ENCODE measurements around the gene TBC1D7. TPM values are rescaled to one million over a fixed set of nuclear protein-coding genes. Genes with fewer than 3 reads are reported as not detected.

The TBC1D7 gene
- total and polyA plus RNA-seq, 2 of the 4 experiments (the other 2 are of a cell fraction): 14.3 to 22.6 TPM

DNA sequence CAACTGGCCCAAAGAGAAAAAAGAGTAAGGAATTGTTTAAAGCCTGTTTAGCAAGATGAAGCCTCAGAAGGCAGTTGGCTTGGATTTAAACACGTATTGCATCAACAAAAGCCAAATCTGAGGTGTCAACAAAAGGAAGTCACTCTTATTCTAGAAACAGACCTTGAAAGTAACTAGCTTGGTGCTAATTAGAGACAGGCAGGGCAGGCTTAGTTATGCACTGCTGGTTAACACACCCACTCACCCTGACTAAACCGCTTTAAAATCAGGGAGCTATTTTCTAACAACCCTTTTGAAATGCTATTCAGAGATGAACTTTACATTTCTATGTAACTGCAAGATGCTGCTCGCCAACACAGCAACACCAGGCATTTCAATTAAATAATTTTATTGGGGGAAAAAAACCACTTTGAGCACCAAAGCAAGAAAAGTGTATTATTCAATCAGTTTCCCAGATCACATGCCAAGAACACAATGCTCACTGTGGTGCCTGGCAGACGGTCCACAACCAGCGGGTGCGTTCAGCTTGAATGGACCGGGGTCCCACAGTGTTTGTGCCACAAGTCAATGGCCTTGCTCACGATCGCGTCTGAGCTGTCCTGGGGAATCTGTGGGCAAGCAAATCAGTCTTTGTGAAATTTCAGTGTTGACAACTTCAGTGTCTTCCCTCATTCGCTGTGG lies 23.6 kb downstream of the TBC1D7 start:
- no peak for ATAC-seq (ENCODE audit: low read depth)
- dilution Hi-C loops (cut with HindIII; ENCODE audit: low sequenced_read_pairs, unreplicated experiment) (no loop called here), intact Hi-C loops (cut with micrococcal nuclease) (no loop called here), in situ Hi-C loops (cut with MboI; ENCODE audit: low sequenced_read_pairs) (no loop called here)
- no TSS peak for BruUV-seq (replicated peaks)
- TF ChIP-seq NFE2L2 (IDR thresholded peaks at IDR 0.05; ENCODE audit: low read depth, low read length) (no peak), RAD21 (IDR thresholded peaks at IDR 0.05; ENCODE audit: low read length) (no peak), RFX5 (IDR thresholded peaks at IDR 0.05; ENCODE audit: low read depth, low read length) (no peak), CHD1 (IDR thresholded peaks at IDR 0.05; ENCODE audit: low read depth, low read length) (no peak), SMC3 (IDR thresholded peaks at IDR 0.05; ENCODE audit: low read depth, low read length) (no peak), CEBPB (IDR thresholded peaks at IDR 0.05; ENCODE audit: low read depth, low read length) (no peak), FOS (IDR thresholded peaks at IDR 0.05; ENCODE audit: low read depth, low read length) (no peak), CTCF (conservative IDR thresholded peaks at IDR 0.05; ENCODE audit: low read depth, low read length) (no peak), USF2 (IDR thresholded peaks at IDR 0.05; ENCODE audit: low read depth, low read length) (no peak), MAZ (IDR thresholded peaks at IDR 0.05; ENCODE audit: borderline replicate concordance, low read depth, low read length) (no peak), POLR2A (IDR thresholded peaks at IDR 0.05; ENCODE audit: low read depth, low read length) (no peak), MXI1 (IDR thresholded peaks at IDR 0.05; ENCODE audit: borderline replicate concordance, low read depth, low read length) (no peak), RCOR1 (IDR thresholded peaks at IDR 0.05; ENCODE audit: insufficient replicate concordance, low read length) (no peak)
- TF ChIP-seq, protein P1, sequence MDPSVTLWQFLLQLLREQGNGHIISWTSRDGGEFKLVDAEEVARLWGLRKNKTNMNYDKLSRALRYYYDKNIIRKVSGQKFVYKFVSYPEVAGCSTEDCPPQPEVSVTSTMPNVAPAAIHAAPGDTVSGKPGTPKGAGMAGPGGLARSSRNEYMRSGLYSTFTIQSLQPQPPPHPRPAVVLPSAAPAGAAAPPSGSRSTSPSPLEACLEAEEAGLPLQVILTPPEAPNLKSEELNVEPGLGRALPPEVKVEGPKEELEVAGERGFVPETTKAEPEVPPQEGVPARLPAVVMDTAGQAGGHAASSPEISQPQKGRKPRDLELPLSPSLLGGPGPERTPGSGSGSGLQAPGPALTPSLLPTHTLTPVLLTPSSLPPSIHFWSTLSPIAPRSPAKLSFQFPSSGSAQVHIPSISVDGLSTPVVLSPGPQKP (IDR thresholded peaks at IDR 0.05; ENCODE audit: borderline replicate concordance, low read depth, low read length): no peak
- Histone ChIP-seq H3K27ac (ENCODE audit: insufficient read depth, low read length) (no peak overlapping the region), H4K5ac (ENCODE audit: low read depth, low read length) (no peak overlapping the region), H3K56ac (ENCODE audit: extremely low read depth, insufficient read depth, low read length) (no peak overlapping the region), H3K79me1 (ENCODE audit: low read depth in 1 of 2, low read length in 2 of 2) (peaks cover 6 to 14% of the 10 kb centered on the region in 2 experiments; a peak in 2 of 4 replicates), H4K20me1 (ENCODE audit: insufficient read depth, low read length) (no peaks in the 10 kb centered on the region), H3K23ac (ENCODE audit: low read depth, low read length) (no peak overlapping the region), H4K8ac (ENCODE audit: low read depth in 2 of 2, low read length in 2 of 2) (no peak overlapping the region), H2BK5ac (ENCODE audit: low read depth, low read length, poor library complexity, severe bottlenecking) (no peak overlapping the region), H2AFZ (replicated peaks; ENCODE audit: low read length, poor library complexity) (no peak overlapping the region), H3K9me3 (ENCODE audit: control insufficient read depth, insufficient read depth, low read length) (no peaks in the 10 kb centered on the region), H3K14ac (replicated peaks; ENCODE audit: low read depth, low read length) (peak overlapping the region; percentile 49; the same call in 1 of the 2 replicates), H2AK9ac (replicated peaks; ENCODE audit: low read depth, low read length, poor library complexity) (no peak overlapping the region), H2AK5ac (ENCODE audit: low read depth, low read length) (peak overlapping the region; percentile 68; the same call in 1 of the 2 replicates), H3K4ac (ENCODE audit: low read depth, low read length) (peak overlapping the region; percentile 74; the same call in 1 of the 2 replicates), H3K4me3 (ENCODE audit: insufficient read depth, low read depth, low read length) (no peak overlapping the region), H3K9me1 (ENCODE audit: insufficient read depth, low read length) (peaks cover 8% of the 10 kb centered on the region), H3K4me2 (ENCODE audit: low read depth, low read length) (no peak overlapping the region), H3K36me3 (ENCODE audit: control insufficient read depth, insufficient read depth, low read length) (peaks cover 13% of the 10 kb centered on the region; the same call in 1 of the 2 replicates), H2BK20ac (ENCODE audit: low read depth, low read length) (peak overlapping the region; percentile 39; the same call in 1 of the 2 replicates), H4K91ac (ENCODE audit: insufficient read depth, low read depth, low read length) (no peak overlapping the region), H3K4me1 (ENCODE audit: control insufficient read depth, insufficient read depth, low read length) (peaks cover 10% of the 10 kb centered on the region), H3K27me3 (ENCODE audit: control insufficient read depth, insufficient read depth, low read length) (no peaks in the 10 kb centered on the region), H3K18ac (ENCODE audit: low read depth, low read length) (no peak overlapping the region), H2BK15ac (ENCODE audit: low read depth, low read length) (no peak overlapping the region), H3K9ac (ENCODE audit: low read depth, low read length) (no peak overlapping the region), H2BK120ac (ENCODE audit: low read depth, low read length) (peak overlapping the region; percentile 58; the same call in 1 of the 2 replicates)
- 90% methylated on average over 8 of the region's 11 CpGs; no CpG with 5 or more reads in 1 of the 2 experiments for WGBS, 2 experiments (ENCODE audit: extremely low coverage in 2 of 2, insufficient read length in 1 of 2)
- ChIA-PET POLR2A (ENCODE audit: unreplicated experiment) (no interaction called here), CTCF (no interaction called here)
- no peak for DNase-seq
